Activated CD4-positive, alpha-beta T cell treated with anti-CD3 and anti-CD28 coated beads for 36 hours (primary cell): ENCODE results near the gene JMJD8. TPM values are rescaled to one million over a fixed set of nuclear protein-coding genes. Genes with fewer than 3 reads are reported as not detected.

ENCODE experiments used
- ATAC-seq: fragments of 200-7000 bp; cut with Tn5 transposase; one replicate; pipeline ENCODE4 v1.10.0; 2021; ENCODE audit warnings: mild to moderate bottlenecking, moderate library complexity
- CTCF ChIA-PET: fragments of 350-600 bp; sonication (Branson Sonifier 250); formaldehyde crosslinking; loops from one replicate; lab custom pipeline; 2021; ENCODE audit warnings: antibody characterized with exemption; lab: Charles Lee
- POLR2A ChIA-PET: fragments of 350-600 bp; sonication (Branson Sonifier 250); formaldehyde crosslinking; loops from one replicate; lab custom pipeline; 2021; ENCODE audit warnings: antibody characterized with exemption, inconsistent platforms; lab: Charles Lee
- DNase-seq: peaks from one replicate; pipeline ENCODE4 v3.0.0-alpha.2; 2020
- H3K27ac Mint-ChIP-seq: one replicate; pipeline ENCODE4 v1.8.0; 2021; ENCODE audit warnings: mixed read lengths
- H3K27me3 Mint-ChIP-seq: one replicate; pipeline ENCODE4 v1.8.0; 2021; ENCODE audit warnings: mixed read lengths
- H3K36me3 Mint-ChIP-seq: one replicate; pipeline ENCODE4 v1.8.0; 2021; ENCODE audit warnings: low read depth, mixed read lengths
- H3K4me1 Mint-ChIP-seq: one replicate; pipeline ENCODE4 v1.8.0; 2021; ENCODE audit warnings: mixed read lengths
- H3K4me3 Mint-ChIP-seq: one replicate; pipeline ENCODE4 v1.8.0; 2021; ENCODE audit warnings: mild to moderate bottlenecking, moderate library complexity, mixed read lengths
- H3K9me3 Mint-ChIP-seq: one replicate; pipeline ENCODE4 v1.8.0; 2021; ENCODE audit warnings: low read depth, mixed read lengths
- intact Hi-C, 2 experiments: fragments of 100-400 bp; cut with DNase I in 1 of 2; cut with micrococcal nuclease in 1 of 2; formaldehyde crosslinking; loops; one replicate each; pipeline versions ENCODE4 v1.14.2 to v1.15.1; 2022 to 2024; cut with DNase I, micrococcal nuclease
- total RNA-seq, 2 experiments: library from RNA; stranded (reverse); gene quantifications; one replicate each; pipeline ENCODE4 v1.2.3, GENCODE V29; 2021

JMJD8 gene
- total RNA-seq, 2 experiments from 2014 or later = 26.1 to 31.4 TPM

DNA sequence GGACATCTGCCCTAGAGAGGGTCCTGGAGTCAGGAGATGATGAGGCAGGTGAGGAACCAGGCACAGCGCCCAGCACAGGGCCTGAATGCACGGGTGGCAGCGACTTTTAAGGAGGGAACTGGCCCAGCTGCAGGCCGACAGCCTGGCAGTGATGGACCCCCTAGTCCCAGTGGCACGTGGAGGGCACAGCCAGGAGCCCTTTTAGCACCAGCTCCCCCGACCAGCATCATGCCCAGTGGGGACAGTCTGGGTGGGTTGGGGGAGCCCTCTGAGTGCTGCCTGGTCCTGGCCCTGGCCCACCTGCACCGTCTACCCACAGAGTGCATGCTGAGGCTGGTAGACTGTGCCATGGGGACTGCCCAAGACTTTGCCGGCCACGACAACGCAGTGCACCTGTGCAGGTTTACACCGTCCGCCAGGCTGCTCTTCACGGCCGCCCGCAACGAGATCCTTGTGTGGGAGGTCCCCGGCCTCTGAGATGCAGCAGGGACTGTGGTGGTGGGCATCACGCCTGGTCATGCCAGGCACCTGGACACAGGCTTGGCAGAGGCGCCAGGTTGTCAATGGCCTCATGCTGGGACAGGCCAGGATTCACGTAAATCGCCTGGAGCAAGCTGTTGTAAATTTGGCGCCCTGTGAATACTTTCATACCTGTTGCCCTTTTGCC, 16.9 kb downstream of the JMJD8 start:
- Mint-ChIP-seq H3K36me3 (peaks cover 19% of the 10 kb centered on the region), H3K9me3 (no peaks in the 10 kb centered on the region), H3K27ac (peak overlapping the region; percentile 85), H3K4me3 (peak overlapping the region; percentile 76), H3K27me3 (no peaks in the 10 kb centered on the region), H3K4me1 (peaks cover 6% of the 10 kb centered on the region)
- intact Hi-C loops = no loop called here
- POLR2A ChIA-PET = no interaction called here
- DNase-seq (no peak), ATAC-seq (no peak)
- CTCF ChIA-PET = interaction anchor here (0.6 to 1.3 kb wide), 5 partner anchors 8 to 69 kb away, joined by 3 to 6 read pairs (median 3); partner anchors contain the start of gene WDR90

- CTCF ChIA-PET = no interaction called here
- DNase-seq = no peak
- Mint-ChIP-seq H3K9me3 (no peaks in the 10 kb centered on the region), H3K27me3 (no peaks in the 10 kb centered on the region), H3K4me3 (no peak overlapping the region), H3K4me1 (peaks cover 6% of the 10 kb centered on the region), H3K27ac (no peak overlapping the region), H3K36me3 (peaks cover 17% of the 10 kb centered on the region)
- ATAC-seq = no peak
- POLR2A ChIA-PET = interaction anchor here (0.6 kb wide), 1 partner anchor 105 kb away, joined by 3 read pairs; no protein-coding TSS in a partner anchor
- intact Hi-C loops = no loop called here
Observed at GRCh38 chr16:666572-666971, 17.6 kb downstream of the JMJD8 start.

- intact Hi-C loops = no loop called here
- ChIA-PET POLR2A (interaction anchor here (0.5 kb wide), 1 partner anchor 442 kb away, joined by 3 read pairs; no protein-coding TSS in a partner anchor), CTCF (interaction anchor here (1.9 kb wide), 1 partner anchor 15 kb away, joined by 5 read pairs; no protein-coding TSS in a partner anchor)
- Mint-ChIP-seq H3K9me3 (no peaks in the 10 kb centered on the region), H3K27ac (no peak overlapping the region), H3K4me3 (no peak overlapping the region), H3K4me1 (peaks cover 7% of the 10 kb centered on the region), H3K27me3 (no peaks in the 10 kb centered on the region), H3K36me3 (peaks cover 14% of the 10 kb centered on the region)
- ATAC-seq = no peak
- no peak for DNase-seq
Observed at GRCh38 chr16:662597-662996, 21.5 kb downstream of the JMJD8 start.

DNA sequence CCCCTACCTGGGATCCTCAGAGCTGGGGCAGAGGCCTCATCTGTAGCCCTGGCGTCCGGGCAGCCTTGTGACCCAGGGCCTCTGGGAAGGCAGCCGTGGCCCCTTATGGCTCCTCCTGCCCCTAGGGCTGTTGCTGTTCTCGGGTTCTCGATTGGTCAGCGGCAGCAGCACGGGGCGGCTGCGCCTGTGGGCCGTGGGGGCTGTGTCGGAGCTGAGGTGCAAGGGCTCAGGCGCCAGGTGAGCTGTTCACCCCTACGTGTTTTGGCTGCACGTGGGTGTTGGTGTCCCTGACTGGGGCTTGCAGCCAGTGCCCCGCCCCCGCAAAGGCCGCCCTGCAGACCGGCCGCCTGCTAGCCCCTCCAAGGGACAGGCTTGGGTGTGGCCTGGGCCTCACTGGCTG, 22.0 kb downstream of the JMJD8 start:
- no peaks in the 10 kb centered on the region for H3K27me3 Mint-ChIP-seq
- ChIA-PET CTCF (interaction anchor here (1.9 to 3.6 kb wide), 2 partner anchors 13 to 14 kb away, joined by 5 to 9 read pairs; partner anchors contain the start of gene WDR90), POLR2A (interaction anchor here (0.5 kb wide), 1 partner anchor 441 kb away, joined by 3 read pairs; no protein-coding TSS in a partner anchor)
- H3K27ac Mint-ChIP-seq = no peak overlapping the region
- H3K9me3 Mint-ChIP-seq = no peaks in the 10 kb centered on the region
- H3K4me1 Mint-ChIP-seq = peaks cover 5% of the 10 kb centered on the region
- DNase-seq = no peak
- peaks cover 14% of the 10 kb centered on the region for H3K36me3 Mint-ChIP-seq
- no peak for ATAC-seq
- intact Hi-C loops = no loop called here
- no peak overlapping the region for H3K4me3 Mint-ChIP-seq

- DNase-seq = no peak
- ChIA-PET CTCF (interaction anchor here (1.0 to 3.6 kb wide), 2 partner anchors 13 to 63 kb away, joined by 4 to 9 read pairs; partner anchors contain the start of gene WDR90), POLR2A (no interaction called here)
- Mint-ChIP-seq H3K27me3 (no peaks in the 10 kb centered on the region), H3K4me3 (peak overlapping the region; percentile 35), H3K4me1 (peaks cover 5% of the 10 kb centered on the region), H3K27ac (peak overlapping the region; percentile 60), H3K36me3 (peaks cover 14% of the 10 kb centered on the region), H3K9me3 (no peaks in the 10 kb centered on the region)
- intact Hi-C loops = loop anchor here in 1 of 2 experiments (1.0 kb wide), 2 partner anchors 53 to 82 kb away; no protein-coding TSS in a partner anchor
- ATAC-seq = no peak
Observed at GRCh38 chr16:661184-661821, 22.8 kb downstream of the JMJD8 start.

DNA sequence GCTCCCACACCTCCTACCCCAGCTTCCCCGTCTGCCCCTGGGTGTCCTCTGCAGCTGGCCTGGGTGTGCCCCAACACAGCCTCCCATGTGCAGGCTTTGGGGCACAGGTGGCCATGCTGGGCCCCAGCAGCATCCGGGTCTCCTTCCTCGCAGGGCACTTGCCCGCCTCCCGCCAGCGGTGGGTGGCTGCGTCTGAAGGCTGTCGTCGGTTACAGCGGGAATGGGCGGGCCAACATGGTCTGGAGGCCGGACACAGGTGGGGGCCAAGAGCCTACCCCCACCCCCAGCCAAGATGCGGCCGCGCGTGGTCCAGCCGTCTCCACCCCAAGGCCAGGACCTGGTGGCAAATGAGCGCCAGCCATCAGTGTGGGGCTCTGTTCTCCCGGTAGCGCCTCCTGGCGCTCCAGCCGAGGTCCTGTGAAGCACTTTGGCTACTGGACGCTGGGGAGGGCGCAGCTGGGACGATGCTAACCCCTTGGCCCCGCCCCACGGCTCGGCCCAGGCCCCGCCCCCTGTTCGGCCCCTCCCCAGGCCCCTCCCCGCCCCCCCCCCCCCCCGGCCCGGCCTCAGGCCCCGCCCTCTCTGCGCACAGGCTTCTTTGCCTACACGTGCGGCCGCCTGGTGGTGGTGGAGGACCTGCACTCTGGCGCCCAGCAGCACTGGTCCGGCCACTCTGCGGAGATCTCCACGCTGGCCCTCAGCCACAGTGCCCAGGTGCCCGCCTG, 23.5 kb downstream of the JMJD8 start:
- Mint-ChIP-seq H3K27ac (peak overlapping the region; percentile 60), H3K9me3 (no peaks in the 10 kb centered on the region), H3K36me3 (peaks cover 14% of the 10 kb centered on the region), H3K27me3 (no peaks in the 10 kb centered on the region), H3K4me1 (peaks cover 5% of the 10 kb centered on the region), H3K4me3 (peak overlapping the region; percentile 35)
- CTCF ChIA-PET = interaction anchor here (1.0 to 3.6 kb wide), 2 partner anchors 12 to 63 kb away, joined by 4 to 9 read pairs; partner anchors contain the start of gene WDR90
- DNase-seq (peak; percentile 87), ATAC-seq (peak; percentile 85)
- POLR2A ChIA-PET = interaction anchor here (1.5 kb wide), 1 partner anchor 13 kb away, joined by 3 read pairs; no protein-coding TSS in a partner anchor
- intact Hi-C loops = loop anchor here in 1 of 2 experiments (1.0 kb wide), 6 partner anchors 11 to 308 kb away; partner anchors contain the start of genes AXIN1, METTL26 and WDR90

DNA sequence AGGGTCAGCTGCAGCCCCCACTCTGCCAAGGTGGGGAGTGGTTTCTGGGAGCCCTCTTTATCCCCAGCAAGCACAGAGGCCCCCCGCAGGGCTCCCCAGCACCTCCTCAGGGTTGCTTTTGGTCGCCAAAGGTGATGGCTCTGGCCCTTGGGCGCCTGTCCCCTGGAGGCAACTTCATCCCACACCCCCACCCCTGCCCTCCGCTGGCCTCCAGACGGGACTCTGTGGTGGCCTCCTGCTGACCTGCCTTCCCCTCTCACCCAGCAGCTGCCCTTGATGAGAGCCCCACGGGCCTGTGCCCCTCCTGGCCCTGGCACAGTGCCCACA, 24.0 kb downstream of the JMJD8 start:
- no peaks in the 10 kb centered on the region for H3K9me3 Mint-ChIP-seq
- H3K27ac Mint-ChIP-seq = no peak overlapping the region
- peaks cover 14% of the 10 kb centered on the region for H3K36me3 Mint-ChIP-seq
- ATAC-seq (no peak), DNase-seq (no peak)
- ChIA-PET CTCF (interaction anchor here (0.6 to 3.6 kb wide), 3 partner anchors 7 to 76 kb away, joined by 3 to 9 read pairs (median 6); partner anchors contain the start of gene WDR90), POLR2A (interaction anchor here (1.5 kb wide), 1 partner anchor 12 kb away, joined by 3 read pairs; no protein-coding TSS in a partner anchor)
- intact Hi-C loops = loop anchor here in 1 of 2 experiments (1.0 kb wide), 4 partner anchors 11 to 308 kb away; partner anchors contain the start of genes AXIN1, METTL26 and WDR90
- H3K4me1 Mint-ChIP-seq = peaks cover 5% of the 10 kb centered on the region
- H3K4me3 Mint-ChIP-seq = no peak overlapping the region
- H3K27me3 Mint-ChIP-seq = no peaks in the 10 kb centered on the region

DNA sequence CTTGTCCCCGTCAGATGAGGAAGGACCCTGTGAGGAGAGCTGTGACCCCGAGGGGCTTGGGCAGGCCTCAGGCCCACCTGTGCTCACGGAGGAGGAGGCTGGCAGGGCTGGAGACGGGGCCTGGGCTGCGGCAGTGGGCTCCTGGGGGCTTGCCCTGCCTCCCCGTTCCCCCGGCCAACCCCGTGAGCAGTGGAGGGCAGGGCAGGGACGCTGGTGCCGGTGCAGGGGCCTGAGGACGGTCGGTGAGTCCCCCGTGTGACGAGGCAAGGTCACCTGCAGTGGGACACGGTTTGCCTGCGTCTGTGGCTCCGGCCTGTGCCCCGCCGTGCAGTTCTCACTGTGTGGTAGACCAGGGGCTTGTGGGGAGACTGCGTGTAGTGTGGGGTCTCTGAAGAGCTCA, 24.5 kb downstream of the JMJD8 start:
- H3K27me3 Mint-ChIP-seq = no peaks in the 10 kb centered on the region
- H3K4me3 Mint-ChIP-seq = no peak overlapping the region
- CTCF ChIA-PET = interaction anchor here (0.6 to 3.6 kb wide), 3 partner anchors 8 to 77 kb away, joined by 3 to 9 read pairs (median 6); partner anchors contain the start of gene WDR90
- intact Hi-C loops = loop anchor here in 1 of 2 experiments (1.0 kb wide), 4 partner anchors 10 to 307 kb away; partner anchors contain the start of genes AXIN1, METTL26 and WDR90
- no peak overlapping the region for H3K27ac Mint-ChIP-seq
- POLR2A ChIA-PET = interaction anchor here (1.5 kb wide), 1 partner anchor 12 kb away, joined by 3 read pairs; no protein-coding TSS in a partner anchor
- peaks cover 5% of the 10 kb centered on the region for H3K4me1 Mint-ChIP-seq
- no peak for DNase-seq
- no peaks in the 10 kb centered on the region for H3K9me3 Mint-ChIP-seq
- peaks cover 14% of the 10 kb centered on the region for H3K36me3 Mint-ChIP-seq
- no peak for ATAC-seq

DNA sequence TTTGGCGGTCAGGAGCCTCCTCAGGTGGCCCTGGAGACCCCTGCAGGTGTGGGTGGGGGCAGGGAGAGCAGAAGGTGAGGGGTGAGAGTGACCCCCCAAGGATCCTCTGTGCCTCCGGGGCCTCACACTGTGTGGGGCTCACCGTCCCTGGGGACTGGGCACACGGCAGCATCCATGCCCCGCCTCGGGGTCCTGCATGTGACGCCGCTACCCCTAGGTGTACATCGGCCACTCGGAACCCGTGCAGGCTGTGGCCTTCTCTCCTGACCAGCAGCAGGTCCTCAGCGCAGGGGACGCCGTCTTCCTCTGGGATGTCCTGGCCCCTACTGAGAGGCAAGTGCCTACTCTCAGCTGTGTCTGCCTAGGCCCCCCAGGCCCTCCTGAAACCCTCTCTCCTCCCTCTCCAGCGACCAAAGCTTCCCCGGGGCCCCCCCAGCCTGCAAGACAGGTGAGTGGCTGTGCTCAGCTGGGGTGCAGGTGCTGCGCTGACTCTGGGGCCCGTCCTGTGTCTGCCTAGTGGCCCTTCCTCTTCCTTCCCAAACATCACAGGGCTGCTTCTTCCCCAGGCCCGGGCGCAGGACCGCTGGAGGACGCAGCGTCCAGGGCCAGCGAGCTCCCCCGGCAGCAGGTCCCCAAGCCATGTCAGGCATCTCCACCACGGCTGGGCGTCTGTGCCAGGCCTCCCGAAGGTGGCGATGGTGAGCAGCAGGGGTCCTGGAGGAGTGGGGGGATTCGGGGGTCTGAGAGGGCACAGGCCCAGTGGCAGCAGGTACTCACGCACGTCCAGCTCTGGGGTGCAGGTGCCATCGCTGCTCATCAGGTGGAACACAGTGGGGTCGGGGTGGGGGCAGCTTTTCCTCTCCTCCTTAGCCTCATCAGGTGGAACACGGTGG, 25.2 kb downstream of the JMJD8 start:
- Mint-ChIP-seq H3K27me3 (no peaks in the 10 kb centered on the region), H3K36me3 (peaks cover 14% of the 10 kb centered on the region), H3K4me1 (peaks cover 5% of the 10 kb centered on the region), H3K27ac (no peak overlapping the region), H3K9me3 (no peaks in the 10 kb centered on the region), H3K4me3 (no peak overlapping the region)
- intact Hi-C loops = no loop called here
- ChIA-PET POLR2A (interaction anchor here (0.8 to 1.5 kb wide), 2 partner anchors 9 to 11 kb away, joined by 3 read pairs; partner anchors contain the start of gene WDR90), CTCF (interaction anchor here (0.6 to 3.6 kb wide), 3 partner anchors 9 to 77 kb away, joined by 3 to 9 read pairs (median 6); partner anchors contain the start of gene WDR90)
- ATAC-seq (no peak), DNase-seq (no peak)

- ChIA-PET CTCF (no interaction called here), POLR2A (no interaction called here)
- Mint-ChIP-seq H3K27me3 (no peaks in the 10 kb centered on the region), H3K36me3 (peaks cover 10% of the 10 kb centered on the region), H3K4me1 (peaks cover 5% of the 10 kb centered on the region), H3K4me3 (no peak overlapping the region), H3K9me3 (no peaks in the 10 kb centered on the region), H3K27ac (no peak overlapping the region)
- ATAC-seq = no peak
- DNase-seq = no peak
- intact Hi-C loops = no loop called here
Observed at GRCh38 chr16:657487-657886, 26.6 kb downstream of the JMJD8 start.
